RCC 7860 (cell line): Measurements from ENCODE around the gene LAMP1.
"Not testable (repeated sequence)": the region's sequence is repeated elsewhere in the genome, so short reads cannot be mapped to it uniquely, and the experiment has no call there.

Experiments
- DNase-seq: peaks from one replicate; pipeline ENCODE4 v3.0.0-alpha.2; 2015; ENCODE audit warnings: low spot score
- FAIRE-seq: peaks from 2 replicates; lab custom pipeline; 2012; peaks lifted over from hg19 to GRCh38; lab: Jason Lieb, UNC

LAMP1 gene

DNA sequence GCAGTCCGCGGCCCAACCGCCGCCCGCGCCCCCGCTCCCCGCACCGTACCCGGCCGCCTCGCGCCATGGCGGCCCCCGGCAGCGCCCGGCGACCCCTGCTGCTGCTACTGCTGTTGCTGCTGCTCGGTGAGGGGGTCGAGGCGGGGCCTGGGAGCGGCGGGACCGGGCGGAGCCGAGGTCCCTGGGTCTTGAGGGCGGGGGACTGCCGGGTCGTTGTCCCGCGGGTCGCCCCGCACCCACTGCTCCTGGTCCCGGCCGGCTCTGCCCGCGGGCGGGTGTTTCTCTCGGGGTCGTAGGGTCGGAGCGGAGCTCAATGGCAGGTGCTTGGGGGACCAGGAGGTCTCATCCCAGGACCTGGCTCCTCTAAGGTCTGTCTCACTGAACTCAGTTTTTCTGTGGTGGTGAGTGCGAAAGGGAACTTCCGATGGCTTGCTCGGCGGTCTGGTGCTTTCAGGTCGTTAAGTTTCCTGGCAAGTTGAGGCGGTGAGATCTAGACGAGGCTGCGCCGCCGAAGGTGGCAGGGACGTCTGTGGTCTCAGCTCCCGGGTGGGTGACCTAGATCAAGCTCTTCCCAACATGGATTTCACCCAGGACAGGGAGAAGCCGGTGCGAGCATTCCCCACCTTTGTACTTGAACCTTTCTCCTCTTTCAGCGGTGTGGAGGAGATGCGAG, 467 bp downstream of the LAMP1 start:
- DNase-seq (peak; percentile 7), FAIRE-seq (no peak)

DNA sequence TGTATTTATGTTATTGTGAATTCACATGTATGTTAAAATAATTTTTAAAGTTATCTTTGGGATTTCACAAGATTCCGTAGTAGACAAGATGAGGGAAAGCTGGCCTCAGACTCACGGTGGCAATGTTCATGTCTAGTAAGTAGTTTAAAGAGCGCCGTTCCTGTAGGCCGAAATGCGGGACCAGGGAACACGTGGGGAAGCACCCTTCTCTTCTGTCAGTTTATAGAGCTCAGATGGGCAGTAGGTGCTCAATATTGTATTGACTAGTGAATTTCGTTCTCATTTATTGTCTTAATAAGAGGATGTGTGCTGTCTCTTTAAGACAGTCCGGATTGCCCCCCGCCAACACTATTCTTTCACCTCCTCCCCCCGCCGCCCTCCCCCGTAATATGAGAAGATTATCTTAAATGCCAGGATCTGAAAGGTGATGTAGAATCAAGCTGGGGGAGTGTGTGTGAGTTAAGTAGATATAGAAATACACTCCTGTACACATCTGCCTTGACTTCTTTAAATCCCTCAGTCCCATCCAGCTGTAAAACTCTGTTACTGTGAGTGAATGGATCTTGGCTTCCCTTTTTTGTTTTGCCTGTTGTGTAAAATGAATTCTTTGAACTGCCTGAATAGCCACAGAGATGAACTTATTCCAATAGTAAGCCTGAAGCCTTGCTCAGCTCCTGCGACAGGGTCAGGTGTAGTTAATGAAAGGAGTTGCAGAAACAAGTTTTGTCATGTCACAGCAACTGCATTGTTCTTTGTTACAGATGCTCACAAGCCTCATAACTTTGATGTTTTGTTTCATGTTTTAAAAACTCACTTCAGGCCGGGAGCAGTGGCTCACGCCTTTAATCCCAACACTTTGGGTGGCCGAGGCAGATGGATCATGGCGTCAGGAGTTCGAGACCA, 1.3 kb downstream of the LAMP1 start:
- DNase-seq (no peak), FAIRE-seq (no peak)

DNA sequence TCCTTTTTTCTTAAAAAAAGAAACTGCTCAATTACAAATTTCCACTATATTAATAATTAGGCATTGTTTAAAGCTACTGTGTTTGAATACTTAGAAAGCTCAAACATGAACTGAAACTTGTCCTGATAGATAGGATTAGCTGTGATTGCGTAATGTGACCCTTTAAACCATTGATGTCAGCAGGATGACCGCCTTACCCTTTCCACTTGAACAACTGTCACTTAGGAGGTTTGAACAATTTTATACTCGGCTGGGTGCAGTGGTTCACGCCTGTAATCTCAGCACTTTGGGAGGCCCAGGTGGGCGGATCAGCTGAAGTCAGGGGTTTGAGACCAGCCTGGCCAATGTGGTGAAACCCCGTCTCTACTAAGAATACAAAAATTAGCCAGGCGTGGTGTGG, 2.9 kb downstream of the LAMP1 start:
- FAIRE-seq = peak; percentile 65
- DNase-seq = peak; percentile 65

DNA sequence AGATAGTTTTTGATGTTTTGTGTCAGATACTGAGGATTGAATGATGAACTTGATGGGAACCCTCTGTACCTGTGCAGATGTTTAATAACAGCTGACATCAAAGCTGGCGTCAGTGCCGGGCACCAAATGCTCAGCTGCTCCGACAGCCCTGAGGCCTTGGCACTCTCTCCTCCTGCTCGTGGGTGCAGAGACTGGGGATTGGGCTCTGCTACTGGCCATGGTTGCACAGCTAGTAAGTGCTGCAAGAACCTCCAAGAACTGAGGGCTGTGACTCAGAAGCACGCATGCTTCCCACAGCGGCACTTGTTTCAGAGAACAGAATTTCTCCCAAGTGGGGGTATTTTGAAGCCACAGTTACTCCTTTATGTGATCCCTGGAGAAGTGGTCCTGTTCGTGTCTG, 5.9 kb downstream of the LAMP1 start:
- DNase-seq = no peak

DNA sequence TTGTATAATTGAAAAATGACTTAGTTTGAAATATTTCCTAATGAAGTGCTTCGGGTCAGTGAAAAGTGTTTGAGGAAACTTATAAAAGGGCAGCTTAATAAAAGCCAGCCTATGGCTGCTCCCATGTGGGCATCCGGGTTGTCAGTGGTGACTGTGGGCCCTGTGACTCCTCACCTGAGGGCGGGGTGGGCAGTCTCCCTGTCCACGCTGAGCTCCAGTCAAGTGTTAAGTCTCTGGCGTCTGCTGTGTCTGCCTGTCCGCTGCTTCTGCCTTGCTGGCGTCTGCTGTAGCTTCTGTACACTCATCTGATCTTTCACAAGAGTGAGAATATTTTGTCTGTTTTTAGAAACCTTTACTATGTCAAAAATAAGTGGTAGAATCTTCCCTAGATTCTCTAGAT, 7.1 kb downstream of the LAMP1 start:
- DNase-seq = peak; percentile 77

More for the DNA sequence above, 5.9 kb downstream of the LAMP1 start:
- FAIRE-seq = no peak

DNA sequence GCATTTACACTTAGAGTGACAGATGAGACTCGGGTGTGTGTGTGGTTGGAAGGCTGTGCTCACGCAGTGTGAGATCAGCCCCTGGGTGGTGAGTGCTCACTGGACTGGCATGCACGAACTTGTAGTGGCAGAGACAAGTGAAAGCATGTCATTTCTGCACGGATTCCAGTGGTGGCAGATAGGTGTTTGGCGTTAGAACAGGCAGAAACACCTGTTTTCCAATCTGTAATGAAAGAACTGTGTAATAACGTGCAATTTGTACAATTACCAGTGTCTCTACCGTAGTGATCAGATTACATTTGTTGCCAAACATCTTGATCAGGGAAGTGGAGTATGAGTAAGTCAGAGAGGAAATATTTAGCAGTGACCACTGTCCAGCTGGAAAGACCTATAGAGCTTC, 8.2 kb downstream of the LAMP1 start:
- DNase-seq (peak; percentile 64), FAIRE-seq (peak; percentile 66)

More for the DNA sequence above, 7.1 kb downstream of the LAMP1 start:
- peak; percentile 86 for FAIRE-seq

DNA sequence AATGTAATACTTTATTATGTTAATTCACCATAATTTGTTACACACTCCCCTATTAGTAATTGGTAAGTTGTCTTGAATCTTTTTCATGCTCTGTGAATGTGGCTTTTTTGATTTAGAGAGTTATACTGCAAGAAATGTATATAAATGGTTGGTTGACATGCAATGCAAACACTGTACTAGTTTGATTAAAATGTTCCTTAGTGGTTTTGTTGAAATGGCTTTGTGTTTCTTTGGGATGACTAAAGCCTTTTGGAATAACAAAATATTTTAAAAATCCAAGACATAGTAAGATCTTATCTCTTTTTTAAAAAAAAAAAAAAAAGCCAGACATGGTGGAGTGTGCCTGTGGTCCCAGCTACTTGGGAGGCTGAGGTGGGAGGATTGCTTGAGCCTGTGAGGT, 10.5 kb downstream of the LAMP1 start:
- FAIRE-seq = no peak
- DNase-seq = no peak

DNA sequence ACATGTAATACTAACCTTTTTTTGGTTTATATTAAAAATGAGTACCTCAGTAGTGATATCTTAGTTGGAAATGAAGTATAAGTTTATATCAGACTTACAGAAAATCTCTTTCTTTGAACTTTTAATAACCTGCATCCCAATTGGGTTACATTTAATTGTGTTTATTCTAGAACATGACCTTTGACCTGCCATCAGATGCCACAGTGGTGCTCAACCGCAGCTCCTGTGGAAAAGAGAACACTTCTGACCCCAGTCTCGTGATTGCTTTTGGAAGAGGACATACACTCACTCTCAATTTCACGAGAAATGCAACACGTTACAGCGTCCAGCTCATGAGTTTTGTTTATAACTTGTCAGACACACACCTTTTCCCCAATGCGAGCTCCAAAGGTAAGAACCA, 12.4 kb downstream of the LAMP1 start:
- FAIRE-seq (no peak), DNase-seq (no peak)

DNA sequence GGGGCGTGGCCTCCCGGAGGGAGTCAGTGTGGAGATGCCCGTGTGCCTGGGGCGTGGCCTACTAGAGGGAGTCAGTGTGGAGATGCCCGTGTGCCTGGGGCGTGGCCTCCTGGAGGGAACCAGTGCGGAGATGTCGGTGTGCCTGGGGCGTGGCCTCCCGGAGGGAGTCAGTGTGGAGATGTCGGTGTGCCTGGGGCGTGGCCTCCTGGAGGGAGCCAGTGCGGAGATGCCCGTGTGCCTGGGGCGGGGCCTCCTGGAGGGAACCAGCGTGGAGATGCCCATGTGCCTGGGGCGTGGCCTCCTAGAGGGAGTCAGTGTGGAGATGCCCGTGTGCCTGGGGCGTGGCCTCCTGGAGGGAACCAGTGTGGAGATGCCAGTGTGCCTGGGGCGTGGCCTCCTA, 17.1 kb downstream of the LAMP1 start:
- not testable (repeated sequence) for DNase-seq, FAIRE-seq

DNA sequence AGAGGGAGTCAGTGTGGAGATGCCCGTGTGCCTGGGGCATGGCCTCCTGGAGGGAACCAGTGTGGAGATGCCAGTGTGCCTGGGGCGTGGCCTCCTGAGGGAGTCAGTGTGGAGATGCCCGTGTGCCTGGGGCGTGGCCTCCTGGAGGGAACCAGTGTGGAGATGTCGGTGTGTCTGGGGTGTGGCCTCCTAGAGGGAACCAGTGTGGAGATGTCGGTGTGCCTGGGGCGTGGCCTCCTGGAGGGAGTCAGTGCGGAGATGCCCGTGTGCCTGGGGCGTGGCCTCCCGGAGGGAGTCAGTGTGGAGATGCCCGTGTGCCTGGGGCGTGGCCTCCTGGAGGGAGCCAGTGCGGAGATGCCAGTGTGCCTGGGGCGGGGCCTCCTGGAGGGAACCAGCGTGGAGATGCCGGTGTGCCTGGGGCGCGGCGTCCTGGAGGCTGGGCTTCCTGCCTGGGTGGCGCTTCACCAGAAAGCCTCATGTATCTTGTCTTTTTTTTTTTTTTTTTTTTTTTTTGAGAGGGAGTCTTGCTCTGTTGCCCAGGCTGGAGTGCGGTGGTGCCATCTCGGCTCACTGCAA, 17.9 kb downstream of the LAMP1 start:
- not testable (repeated sequence) for DNase-seq, FAIRE-seq

DNA sequence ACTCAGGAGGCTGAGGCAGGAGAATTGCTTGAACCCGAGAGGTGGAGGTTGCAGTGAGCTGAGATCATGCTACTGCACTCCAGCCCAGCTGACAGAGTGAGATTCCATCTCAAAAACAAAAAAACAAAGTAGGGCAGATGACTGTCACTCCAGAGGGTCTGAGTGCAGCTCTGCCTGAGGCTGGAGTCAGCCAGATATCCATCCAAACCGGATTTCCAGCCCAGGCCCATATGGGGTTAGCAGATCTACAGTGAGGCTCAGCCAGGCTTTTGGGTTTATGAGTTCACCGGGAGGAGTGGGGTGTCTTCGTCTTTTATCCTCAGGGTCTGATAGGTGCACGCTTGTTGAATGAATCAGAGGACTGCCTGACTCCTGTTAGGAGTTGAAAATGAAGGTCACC, 19.0 kb downstream of the LAMP1 start:
- no peak for FAIRE-seq

DNA sequence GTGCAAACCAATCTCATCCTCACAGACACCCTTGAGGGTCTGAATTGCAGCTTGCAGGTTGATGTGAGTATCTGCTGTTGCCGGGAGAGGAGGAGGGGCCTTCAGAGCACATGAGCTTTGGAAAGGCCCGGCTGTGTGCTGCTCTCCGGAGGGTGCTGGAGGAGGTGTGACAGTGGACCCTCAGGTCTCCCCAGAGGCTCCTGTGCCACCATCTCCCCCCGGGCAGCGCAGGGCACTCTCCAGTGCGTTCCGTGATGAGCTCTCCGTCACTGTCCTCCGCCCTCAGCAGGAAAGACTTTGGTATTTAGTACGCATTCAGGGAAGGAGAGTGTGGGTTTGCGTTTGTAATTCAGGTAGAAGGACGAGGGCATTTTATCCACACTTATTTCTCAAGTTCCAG, 20.0 kb downstream of the LAMP1 start:
- no peak for DNase-seq
- FAIRE-seq = no peak

More for the DNA sequence above, 19.0 kb downstream of the LAMP1 start:
- no peak for DNase-seq

DNA sequence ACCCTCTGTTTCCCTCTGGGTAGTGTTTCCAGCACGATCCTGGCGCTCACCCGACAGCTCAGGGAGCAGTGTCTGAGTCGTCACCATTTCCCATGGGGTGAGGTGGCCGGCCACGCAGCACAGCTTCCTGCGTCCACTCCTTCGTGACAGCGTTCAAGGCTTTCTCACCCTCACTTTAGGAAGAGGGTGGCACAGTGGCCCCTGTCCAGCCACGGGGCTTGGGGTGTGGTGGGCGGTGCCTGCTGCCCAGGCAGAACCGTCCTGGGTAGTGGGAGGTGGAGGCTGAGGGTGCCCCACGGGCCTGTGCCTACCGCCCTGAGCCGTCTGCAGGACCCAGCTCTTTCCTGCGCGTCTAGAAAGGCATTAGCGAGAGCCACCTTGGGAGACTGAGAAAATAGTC, 21.9 kb downstream of the LAMP1 start:
- FAIRE-seq = no peak
- no peak for DNase-seq

DNA sequence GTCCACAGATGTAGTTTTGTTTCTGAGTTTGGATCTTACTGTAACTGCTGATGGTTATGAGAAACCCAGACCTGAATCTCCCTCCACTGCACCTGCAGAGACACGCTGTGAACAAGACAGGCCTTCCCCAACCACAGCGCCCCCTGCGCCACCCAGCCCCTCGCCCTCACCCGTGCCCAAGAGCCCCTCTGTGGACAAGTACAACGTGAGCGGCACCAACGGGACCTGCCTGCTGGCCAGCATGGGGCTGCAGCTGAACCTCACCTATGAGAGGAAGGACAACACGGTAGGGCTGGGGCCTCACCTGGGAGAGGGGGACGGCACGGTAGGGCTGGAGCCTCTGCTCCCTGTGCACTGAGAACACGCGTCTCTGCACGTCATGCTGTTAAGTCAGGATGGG, 22.3 kb downstream of the LAMP1 start:
- no peak for FAIRE-seq

DNA sequence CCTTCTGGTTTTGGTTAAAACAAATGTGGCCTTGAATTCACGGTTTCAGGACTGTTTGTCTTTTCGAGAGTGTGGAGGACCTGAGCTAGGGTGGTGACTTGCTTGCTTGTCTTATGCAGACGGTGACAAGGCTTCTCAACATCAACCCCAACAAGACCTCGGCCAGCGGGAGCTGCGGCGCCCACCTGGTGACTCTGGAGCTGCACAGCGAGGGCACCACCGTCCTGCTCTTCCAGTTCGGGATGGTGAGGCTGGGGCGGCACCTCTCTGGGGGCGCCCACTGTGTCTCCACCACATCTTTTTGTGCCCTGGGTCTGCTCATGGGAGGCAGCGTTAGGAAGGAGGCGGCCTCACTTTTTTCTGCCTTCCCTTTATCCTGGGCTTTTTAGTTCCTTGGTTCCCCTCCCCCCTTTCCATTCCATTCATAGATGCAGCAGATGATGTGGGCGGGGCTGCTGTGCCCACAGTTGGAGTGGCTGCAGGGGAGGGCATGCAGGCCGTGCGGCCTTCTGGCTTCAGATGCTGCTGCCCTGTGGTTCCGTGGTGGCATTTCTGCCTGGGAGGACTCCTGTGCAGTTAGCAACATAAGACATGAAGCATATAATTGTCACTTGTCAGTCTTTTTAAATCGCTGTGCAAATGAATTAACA, 23.3 kb downstream of the LAMP1 start:
- FAIRE-seq (no peak), DNase-seq (no peak)

More for the DNA sequence above, 22.3 kb downstream of the LAMP1 start:
- DNase-seq = no peak

DNA sequence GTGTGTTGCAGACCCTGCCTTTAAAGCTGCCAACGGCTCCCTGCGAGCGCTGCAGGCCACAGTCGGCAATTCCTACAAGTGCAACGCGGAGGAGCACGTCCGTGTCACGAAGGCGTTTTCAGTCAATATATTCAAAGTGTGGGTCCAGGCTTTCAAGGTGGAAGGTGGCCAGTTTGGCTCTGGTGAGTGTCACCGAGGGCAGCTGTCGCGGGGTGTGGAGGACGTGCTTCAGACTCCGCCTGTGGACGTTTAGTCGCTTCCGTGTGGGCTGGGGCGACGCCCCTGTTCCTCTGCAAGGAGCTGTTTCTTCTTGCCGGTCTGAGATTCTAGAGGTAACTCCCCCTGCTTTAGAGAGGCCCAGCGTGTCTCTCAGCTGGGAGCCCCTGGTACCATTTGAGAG, 24.5 kb downstream of the LAMP1 start:
- FAIRE-seq (no peak), DNase-seq (no peak)

DNA sequence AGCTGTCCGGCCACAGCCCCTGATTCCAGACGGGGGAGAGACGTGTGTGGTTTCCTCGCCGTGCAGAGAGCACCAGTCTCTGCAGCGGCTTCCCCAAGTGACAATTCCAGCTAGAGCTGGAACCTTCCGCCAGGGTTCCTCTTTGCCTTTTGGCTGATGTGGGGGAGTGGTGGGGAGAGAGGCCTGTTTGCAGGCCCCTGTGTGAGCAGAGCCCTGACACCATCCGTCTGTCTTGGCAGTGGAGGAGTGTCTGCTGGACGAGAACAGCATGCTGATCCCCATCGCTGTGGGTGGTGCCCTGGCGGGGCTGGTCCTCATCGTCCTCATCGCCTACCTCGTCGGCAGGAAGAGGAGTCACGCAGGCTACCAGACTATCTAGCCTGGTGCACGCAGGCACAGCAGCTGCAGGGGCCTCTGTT, 25.0 kb downstream of the LAMP1 start:
- no peak for DNase-seq
- FAIRE-seq = no peak

DNA sequence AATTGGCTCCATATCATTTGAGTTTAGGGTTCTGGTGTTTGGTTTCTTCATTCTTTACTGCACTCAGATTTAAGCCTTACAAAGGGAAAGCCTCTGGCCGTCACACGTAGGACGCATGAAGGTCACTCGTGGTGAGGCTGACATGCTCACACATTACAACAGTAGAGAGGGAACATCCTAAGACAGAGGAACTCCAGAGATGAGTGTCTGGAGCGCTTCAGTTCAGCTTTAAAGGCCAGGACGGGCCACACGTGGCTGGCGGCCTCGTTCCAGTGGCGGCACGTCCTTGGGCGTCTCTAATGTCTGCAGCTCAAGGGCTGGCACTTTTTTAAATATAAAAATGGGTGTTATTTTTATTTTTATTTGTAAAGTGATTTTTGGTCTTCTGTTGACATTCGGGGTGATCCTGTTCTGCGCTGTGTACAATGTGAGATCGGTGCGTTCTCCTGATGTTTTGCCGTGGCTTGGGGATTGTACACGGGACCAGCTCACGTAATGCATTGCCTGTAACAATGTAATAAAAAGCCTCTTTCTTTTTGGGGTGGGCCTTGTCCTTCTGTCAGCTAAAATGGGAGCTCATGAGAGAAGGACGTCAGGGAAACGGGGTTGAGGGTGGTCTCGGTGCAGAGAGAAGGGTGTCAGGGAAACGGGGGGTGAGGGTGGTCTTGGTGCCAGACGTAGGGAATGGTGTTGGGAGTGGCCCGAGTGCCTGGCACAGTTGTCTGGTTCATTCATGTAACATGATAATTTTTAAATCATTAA, 26.0 kb downstream of the LAMP1 start:
- DNase-seq (no peak), FAIRE-seq (no peak)

DNA sequence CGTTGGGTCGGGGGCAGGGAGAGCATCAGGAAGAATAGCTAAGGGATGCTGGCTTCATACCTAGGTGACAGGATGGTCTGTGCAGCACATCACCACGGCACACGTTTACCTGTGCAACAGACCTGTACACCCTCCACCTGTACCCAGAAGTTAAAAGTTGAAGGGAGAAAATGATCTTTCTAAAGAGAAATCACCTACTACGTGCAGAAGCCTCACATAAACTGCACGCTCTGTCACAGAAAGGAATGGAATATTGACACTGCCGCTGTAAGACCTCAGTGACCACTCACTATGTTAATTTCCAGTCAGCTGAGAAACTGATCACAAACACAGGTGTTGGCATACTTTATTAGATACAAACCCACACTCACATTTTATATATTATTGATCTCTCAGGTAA, 26.8 kb downstream of the LAMP1 start:
- FAIRE-seq = no peak
- DNase-seq = no peak

DNA sequence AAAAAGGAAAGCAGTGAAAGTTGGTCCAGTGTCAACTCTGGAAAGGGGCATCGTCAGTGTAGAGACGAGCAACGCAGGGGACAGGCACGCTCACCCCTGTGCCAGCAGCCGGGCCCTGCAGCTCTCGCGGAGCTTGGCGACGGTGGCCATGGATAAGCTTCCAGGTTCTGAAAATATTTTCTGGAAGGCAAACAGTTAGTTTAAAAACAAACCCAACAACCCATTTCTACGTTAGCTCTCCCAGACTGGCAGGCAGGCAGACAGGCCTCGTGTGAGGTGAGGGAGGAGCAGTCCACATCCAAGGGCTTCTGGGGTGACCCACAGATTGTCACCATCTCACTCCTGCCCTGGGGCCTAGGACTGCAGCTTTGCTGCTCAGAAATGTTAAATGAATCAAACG, 27.4 kb downstream of the LAMP1 start:
- DNase-seq = no peak
- no peak for FAIRE-seq

DNA sequence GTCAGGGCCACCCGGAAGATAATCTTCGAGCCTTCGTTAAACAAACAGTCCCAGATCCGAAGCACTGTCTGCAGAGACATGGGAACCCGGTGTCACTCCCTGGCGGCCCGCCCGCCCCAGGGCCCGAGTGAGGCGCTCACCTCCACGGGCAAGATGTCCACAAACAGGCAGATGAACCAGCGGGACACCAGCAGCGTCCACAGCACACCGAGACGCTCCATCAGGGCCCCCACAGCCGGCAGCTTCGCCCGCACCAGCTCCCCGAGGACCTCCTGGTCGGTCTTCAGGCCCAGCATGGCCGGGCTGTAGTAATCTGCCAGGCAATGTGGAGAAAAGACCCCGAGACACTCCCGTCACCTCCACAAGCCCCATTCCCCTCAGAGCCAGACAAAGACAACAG, 28.7 kb downstream of the LAMP1 start:
- DNase-seq (no peak), FAIRE-seq (no peak)
